Keratinocyte (primary cell): ENCODE results near the gene MTHFD2. TPM values are rescaled to one million over a fixed set of nuclear protein-coding genes. Genes with fewer than 3 reads are reported as not detected.

Experiments used
- DNase-seq: peaks from one replicate; pipeline ENCODE4 v3.0.0-alpha.2; 2011; ENCODE audit warnings: low read depth, missing footprints, low spot score
- FAIRE-seq: peaks from 2 replicates; lab custom pipeline; 2011; peaks lifted over from hg19 to GRCh38; lab: Jason Lieb, UNC
- H2AFZ ChIP-seq: 2 replicates; pipeline ENCODE4 v1.6.0; 2012; ENCODE audit warnings: low read length, control low read depth, inconsistent platforms; ENCODE audit not compliant: control insufficient read depth
- H3K27ac ChIP-seq: 2 replicates; pipeline ENCODE4 v1.5.1; 2011; ENCODE audit warnings: low read length; ENCODE audit not compliant: control insufficient read depth, insufficient read depth
- H3K27me3 ChIP-seq: 3 replicates; pipeline ENCODE4 v1.6.0; 2011; ENCODE audit warnings: low read length; ENCODE audit not compliant: control insufficient read depth, insufficient read depth; ENCODE audit errors: extremely low read depth
- H3K36me3 ChIP-seq, 2 experiments: 2 replicates in 1 of 2; 3 replicates in 1 of 2; pipeline ENCODE4 v1.5.1; 2011; ENCODE audit warnings: low read length in 2 of 2, mild to moderate bottlenecking in 1 of 2; ENCODE audit not compliant: control insufficient read depth in 2 of 2, insufficient read depth in 2 of 2; ENCODE audit errors: extremely low read depth in 1 of 2
- H3K4me1 ChIP-seq: 3 replicates; pipeline ENCODE4 v1.5.1; 2011; ENCODE audit warnings: low read length; ENCODE audit not compliant: control insufficient read depth, insufficient read depth; ENCODE audit errors: extremely low read depth
- H3K4me2 ChIP-seq: 3 replicates; pipeline ENCODE4 v1.6.0; 2011; ENCODE audit warnings: low read depth, low read length; ENCODE audit not compliant: control insufficient read depth, insufficient read depth; ENCODE audit errors: extremely low read depth
- H3K4me3 ChIP-seq, 3 experiments: fragments of 200-600 bp in 1 of 3; sonication (generic) in 1 of 3; 2 replicates in 2 of 3; 3 replicates in 1 of 3; pipeline ENCODE4 v1.5.1; 2011 to 2016; ENCODE audit warnings: low read length in 3 of 3, mild to moderate bottlenecking in 3 of 3, control low read depth in 2 of 3, inconsistent platforms in 1 of 3, low read depth in 1 of 3, mixed read lengths in 1 of 3, mixed run types in 1 of 3, moderate library complexity in 1 of 3; ENCODE audit not compliant: control insufficient read depth in 2 of 3, insufficient read depth in 2 of 3; ENCODE audit errors: extremely low read depth in 1 of 3
- H3K79me2 ChIP-seq: 2 replicates; pipeline ENCODE4 v1.6.0; 2012; ENCODE audit warnings: low read length; ENCODE audit not compliant: control insufficient read depth, insufficient read depth
- H3K9ac ChIP-seq: 3 replicates; pipeline ENCODE4 v1.6.0; 2011; ENCODE audit warnings: low read length; ENCODE audit not compliant: control insufficient read depth, insufficient read depth; ENCODE audit errors: extremely low read depth
- H3K9me1 ChIP-seq: 3 replicates; pipeline ENCODE4 v1.6.0; 2011; ENCODE audit warnings: low read length; ENCODE audit not compliant: control insufficient read depth, insufficient read depth; ENCODE audit errors: extremely low read depth
- H3K9me3 ChIP-seq: 2 replicates; pipeline ENCODE4 v1.5.1; 2012; ENCODE audit warnings: low read depth, low read length; ENCODE audit not compliant: control insufficient read depth
- H4K20me1 ChIP-seq: 3 replicates; pipeline ENCODE4 v1.6.0; 2011; ENCODE audit warnings: low read length; ENCODE audit not compliant: control insufficient read depth, insufficient read depth; ENCODE audit errors: extremely low read depth
- EZH2 ChIP-seq: IDR thresholded peaks from one replicate; pipeline ENCODE4 v1.6.1; 2012; ENCODE audit warnings: inconsistent platforms, mild to moderate bottlenecking, low read length, moderate library complexity
- dilution Hi-C: fragments of 300-500 bp; cut with MboI; formaldehyde crosslinking; loops from one replicate; pipeline ENCODE4 v1.7.0; 2020; ENCODE audit warnings: low sequenced_read_pairs; ENCODE audit not compliant: extremely low pct_ligation_motif_present
- polyA plus RNA-seq, 5 experiments: library from polyadenylated mRNA; depleted of rRNA in 3 of 5; stranded (reverse) in 3 of 5; stranded (forward) in 1 of 5; unstranded in 1 of 5; fragments of >200 nt; gene quantifications; 1 replicate in 1 of 5; 2 replicates in 3 of 5; 3 replicates in 1 of 5; pipeline versions ENCODE4 v1.2.1 to v1.2.3, GENCODE V29; 2011 to 2012; ENCODE audit warnings: missing spikeins in 2 of 5, low read depth in 1 of 5, low replicate concordance in 1 of 5
- TF ChIP-seq, protein P1 (sequence below), 3 experiments: IDR thresholded peaks in 1 of 3; conservative IDR thresholded peaks in 1 of 3; optimal IDR thresholded peaks in 1 of 3; 2 replicates in 2 of 3; 3 replicates in 1 of 3; pipeline versions ENCODE3 to v1.5.1; 2011; ENCODE audit warnings: low read length in 3 of 3, mild to moderate bottlenecking in 3 of 3, moderate library complexity in 2 of 3, control low read depth in 1 of 3, inconsistent platforms in 1 of 3; ENCODE audit not compliant: insufficient read depth in 2 of 3; ENCODE audit errors: extremely low read depth in 1 of 3

Gene MTHFD2
- polyA plus RNA-seq, 1 donor (not counting 4 experiments of a cell fraction or from before 2014, with no cell fraction given), result 114 TPM

DNA sequence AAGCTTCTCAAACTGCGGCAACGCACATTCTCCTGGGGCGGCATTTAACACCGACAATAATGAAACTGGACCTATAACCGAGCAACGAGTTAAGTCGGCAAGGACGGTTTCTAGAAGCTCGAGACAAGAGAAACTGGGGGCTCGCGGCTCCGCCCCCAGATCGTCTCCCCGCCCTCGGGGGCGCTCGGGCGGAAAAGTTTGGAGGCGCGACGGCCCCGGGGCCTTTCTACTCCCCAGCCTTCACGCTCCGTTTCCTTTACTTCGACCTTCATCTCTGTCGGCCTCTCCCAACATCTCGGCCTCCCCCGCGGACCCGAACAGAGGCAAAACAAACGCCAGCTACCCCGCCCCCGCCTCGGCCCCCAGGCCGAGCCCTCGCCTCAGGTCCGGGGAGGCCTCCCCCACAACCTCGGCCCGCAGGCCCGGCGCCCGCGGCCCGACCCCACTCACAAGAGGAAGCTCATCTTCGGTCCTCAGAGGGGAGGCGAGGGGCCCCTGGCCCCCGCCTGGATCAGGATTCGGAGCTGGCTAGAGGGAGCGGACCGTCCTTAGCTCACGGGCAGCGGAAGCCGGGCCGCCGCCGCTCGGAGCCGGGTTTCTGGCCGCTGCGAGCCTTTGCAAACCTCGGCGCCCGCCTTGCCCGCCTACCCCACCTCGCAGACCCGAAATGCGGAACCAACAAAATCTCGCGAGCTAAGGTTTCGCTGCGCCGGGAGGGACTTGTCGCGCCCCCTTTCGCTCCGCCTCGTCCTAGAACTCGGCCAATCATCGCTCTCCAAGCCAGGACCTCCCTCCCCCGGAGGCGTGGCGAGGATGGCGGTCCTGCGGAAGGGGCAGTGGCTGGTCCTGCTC, 20.0 kb upstream of the MTHFD2 start, which contains the start of gene MOB1A:
Gene MOB1A, minus strand, starts transcription at position 669 of the 852 bp plus-strand sequence. Its CDS starts 205 bp downstream, at position 464.
- peak within 1 kb of the TSS; percentile 92 for H3K9ac ChIP-seq
- peaks cover 9% of the 10 kb centered on the region for H4K20me1 ChIP-seq
- FAIRE-seq (peak; percentile 69), DNase-seq (peak; percentile 83)
- no peaks in the 10 kb centered on the region for H3K36me3 ChIP-seq
- H3K4me1 ChIP-seq, result peaks cover 10% of the 10 kb centered on the region
- dilution Hi-C loops, result no loop called here
- peak within 1 kb of the TSS; percentile 82 for H3K27ac ChIP-seq
- H3K79me2 ChIP-seq, result peaks cover 50% of the 10 kb centered on the region
- H3K4me3 ChIP-seq, result peak within 1 kb of the TSS; percentile 92 to 99 (median 95)
- no peaks in the 10 kb centered on the region for H3K9me1 ChIP-seq
- TF ChIP-seq EZH2, result no peak
- TF ChIP-seq, protein P1, sequence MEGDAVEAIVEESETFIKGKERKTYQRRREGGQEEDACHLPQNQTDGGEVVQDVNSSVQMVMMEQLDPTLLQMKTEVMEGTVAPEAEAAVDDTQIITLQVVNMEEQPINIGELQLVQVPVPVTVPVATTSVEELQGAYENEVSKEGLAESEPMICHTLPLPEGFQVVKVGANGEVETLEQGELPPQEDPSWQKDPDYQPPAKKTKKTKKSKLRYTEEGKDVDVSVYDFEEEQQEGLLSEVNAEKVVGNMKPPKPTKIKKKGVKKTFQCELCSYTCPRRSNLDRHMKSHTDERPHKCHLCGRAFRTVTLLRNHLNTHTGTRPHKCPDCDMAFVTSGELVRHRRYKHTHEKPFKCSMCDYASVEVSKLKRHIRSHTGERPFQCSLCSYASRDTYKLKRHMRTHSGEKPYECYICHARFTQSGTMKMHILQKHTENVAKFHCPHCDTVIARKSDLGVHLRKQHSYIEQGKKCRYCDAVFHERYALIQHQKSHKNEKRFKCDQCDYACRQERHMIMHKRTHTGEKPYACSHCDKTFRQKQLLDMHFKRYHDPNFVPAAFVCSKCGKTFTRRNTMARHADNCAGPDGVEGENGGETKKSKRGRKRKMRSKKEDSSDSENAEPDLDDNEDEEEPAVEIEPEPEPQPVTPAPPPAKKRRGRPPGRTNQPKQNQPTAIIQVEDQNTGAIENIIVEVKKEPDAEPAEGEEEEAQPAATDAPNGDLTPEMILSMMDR (optimal IDR thresholded peaks at IDR 0.05 in 1 of 3, IDR thresholded peaks at IDR 0.05 in 1 of 3, conservative IDR thresholded peaks at IDR 0.05 in 1 of 3; ENCODE audit: extremely low read depth in 1 of 3, insufficient read depth in 2 of 3, low read length in 3 of 3), result no peak
- H3K27me3 ChIP-seq, result no peaks in the 10 kb centered on the region
- no peaks in the 10 kb centered on the region for H3K9me3 ChIP-seq
- peak within 1 kb of the TSS; percentile 92 for H3K4me2 ChIP-seq
- H2AFZ ChIP-seq, result peak within 1 kb of the TSS; percentile 77

DNA sequence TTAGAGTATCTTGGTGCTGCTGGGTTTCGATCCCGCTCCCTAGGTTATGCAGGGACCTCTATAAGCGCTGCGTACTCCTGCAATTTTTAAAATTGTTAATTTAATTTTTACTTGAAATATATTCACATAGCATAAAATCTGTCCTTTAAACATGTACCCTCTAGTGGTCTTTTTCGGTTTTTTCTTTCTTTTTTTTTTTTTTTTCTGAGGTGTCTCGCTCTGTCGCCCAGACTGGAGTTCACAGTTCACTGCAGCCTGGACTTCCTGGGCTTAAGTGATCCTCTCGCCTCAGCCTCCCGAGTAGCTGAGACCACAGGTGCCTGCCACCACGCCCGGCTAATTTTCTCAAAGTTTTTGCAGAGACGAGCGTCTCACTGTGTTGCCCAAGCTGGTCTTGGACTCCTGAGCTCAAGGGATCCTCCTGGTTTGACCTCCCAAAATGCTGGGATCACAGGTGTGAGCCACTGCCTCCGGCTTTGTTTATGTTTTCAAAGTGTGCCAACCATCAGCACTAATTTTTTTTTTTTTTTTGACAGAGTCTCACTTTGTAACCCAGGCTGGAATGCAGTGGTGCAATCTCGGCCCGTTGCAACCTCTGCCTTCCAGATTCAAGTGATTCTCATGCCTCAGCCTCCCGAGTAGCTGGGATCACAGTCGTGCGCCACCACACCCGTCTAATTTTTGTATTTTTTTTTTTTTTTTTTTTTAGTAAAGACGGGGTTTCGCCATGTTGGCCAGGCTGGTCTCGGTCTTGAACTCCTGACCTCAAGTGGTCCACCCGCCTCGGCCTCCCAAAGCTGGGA, 19.2 kb upstream of the MTHFD2 start:
- H3K36me3 ChIP-seq, result no peaks in the 10 kb centered on the region
- H3K9me3 ChIP-seq, result no peaks in the 10 kb centered on the region
- DNase-seq, result no peak
- H3K4me1 ChIP-seq, result peaks cover 10% of the 10 kb centered on the region
- H2AFZ ChIP-seq, result peak overlapping the region; percentile 77
- dilution Hi-C loops, result no loop called here
- H3K27me3 ChIP-seq, result no peaks in the 10 kb centered on the region
- H3K4me3 ChIP-seq, result peak overlapping the region; percentile 92 to 99 (median 95)
- H3K9me1 ChIP-seq, result no peaks in the 10 kb centered on the region
- H3K4me2 ChIP-seq, result peak overlapping the region; percentile 79
- H3K27ac ChIP-seq, result peak overlapping the region; percentile 31
- peak overlapping the region; percentile 92 for H3K9ac ChIP-seq
- peaks cover 41% of the 10 kb centered on the region for H3K79me2 ChIP-seq
- TF ChIP-seq EZH2, result no peak
- TF ChIP-seq, protein P1 (optimal IDR thresholded peaks at IDR 0.05 in 1 of 3, IDR thresholded peaks at IDR 0.05 in 1 of 3, conservative IDR thresholded peaks at IDR 0.05 in 1 of 3; ENCODE audit: extremely low read depth in 1 of 3, insufficient read depth in 2 of 3, low read length in 3 of 3), result peak in 2 of 3 experiments; percentile 23 to 35
- H4K20me1 ChIP-seq, result peaks cover 9% of the 10 kb centered on the region
- no peak for FAIRE-seq
